HEK293 (cell line): ENCODE data around the gene CISH.

Experiments
- CTCF ChIA-PET: fragments of 350-600 bp; formaldehyde crosslinking; extraction: SDS; loops from one replicate; lab custom pipeline; 2021; ENCODE audit warnings: antibody characterized with exemption; lab: Yijun Ruan, JAX
- POLR2A ChIA-PET: fragments of 300-600 bp; formaldehyde crosslinking; extraction: SDS; loops from one replicate; lab custom pipeline; 2020; ENCODE audit warnings: antibody characterized with exemption, inconsistent platforms; lab: Yijun Ruan, JAX
- H3K27ac ChIP-seq: fragments of 200-500 bp; sonication (Bioruptor generic); 2 replicates; pipeline ENCODE4 v1.5.1; 2014; ENCODE audit warnings: low read depth, low read length, control low read depth, inconsistent platforms; ENCODE audit errors: extremely low read depth
- H3K36me3 ChIP-seq, 2 experiments: fragments of 200-500 bp in 1 of 2; sonication (Bioruptor generic) in 1 of 2; 1 replicate in 1 of 2; 2 replicates in 1 of 2; pipeline ENCODE4 v1.5.1; 2014 to 2017; ENCODE audit warnings: inconsistent platforms in 2 of 2, low read length in 2 of 2; ENCODE audit not compliant: control insufficient read depth in 2 of 2, insufficient read depth in 1 of 2
- H3K4me1 ChIP-seq: fragments of 200-500 bp; sonication (Bioruptor generic); 2 replicates; pipeline ENCODE4 v1.5.1; 2014; ENCODE audit warnings: mild to moderate bottlenecking, low read length, inconsistent platforms; ENCODE audit not compliant: control insufficient read depth, insufficient read depth
- H3K4me3 ChIP-seq: 2 replicates; pipeline ENCODE4 v1.5.1; 2011; ENCODE audit warnings: low read depth, mild to moderate bottlenecking, control low read depth, low read length, moderate library complexity
- H3K9me3 ChIP-seq: fragments of 200-500 bp; sonication (Bioruptor generic); 2 replicates; pipeline ENCODE4 v1.5.1; 2014; ENCODE audit warnings: low read depth, low read length, inconsistent platforms; ENCODE audit not compliant: control insufficient read depth, insufficient read depth
- OVOL3 ChIP-seq: fragments of 450-650 bp; formaldehyde crosslinking; IDR thresholded peaks from 2 replicates; pipeline ENCODE4 v1.5.1; 2016; ENCODE audit warnings: missing biosample characterization, missing genetic modification characterization
- PRDM1 ChIP-seq: fragments of 450-650 bp; formaldehyde crosslinking; IDR thresholded peaks from 2 replicates; pipeline ENCODE4; 2016; ENCODE audit warnings: missing biosample characterization, missing genetic modification characterization
- PRDM10 ChIP-seq: fragments of 450-650 bp; formaldehyde crosslinking; IDR thresholded peaks from 2 replicates; pipeline ENCODE4 v1.5.1; 2016; ENCODE audit warnings: missing biosample characterization, missing genetic modification characterization
- REPIN1 ChIP-seq: fragments of 450-650 bp; formaldehyde crosslinking; IDR thresholded peaks from 2 replicates; pipeline ENCODE4 v1.5.1; 2017; ENCODE audit warnings: missing biosample characterization, missing genetic modification characterization, low read depth
- SCRT1 ChIP-seq: fragments of 450-650 bp; formaldehyde crosslinking; IDR thresholded peaks from 2 replicates; pipeline ENCODE4 v1.5.1; 2016; ENCODE audit warnings: missing biosample characterization, missing genetic modification characterization, borderline replicate concordance
- WT1 ChIP-seq: fragments of 450-650 bp; formaldehyde crosslinking; IDR thresholded peaks from 2 replicates; pipeline ENCODE4 v1.5.1; 2016; ENCODE audit warnings: missing biosample characterization, missing genetic modification characterization
- ZFHX2 ChIP-seq: fragments of 450-650 bp; formaldehyde crosslinking; conservative IDR thresholded peaks from 2 replicates; pipeline ENCODE4 v1.5.1; 2016; ENCODE audit warnings: missing biosample characterization, missing genetic modification characterization
- ZNF148 ChIP-seq: fragments of 450-650 bp; formaldehyde crosslinking; IDR thresholded peaks from 2 replicates; pipeline ENCODE4 v1.5.0; 2017; ENCODE audit warnings: missing biosample characterization, missing genetic modification characterization, borderline replicate concordance
- ZNF155 ChIP-seq: fragments of 450-650 bp; formaldehyde crosslinking; IDR thresholded peaks from 2 replicates; pipeline ENCODE4 v1.5.1; 2016; ENCODE audit warnings: missing biosample characterization, missing genetic modification characterization
- ZNF169 ChIP-seq: fragments of 450-650 bp; formaldehyde crosslinking; IDR thresholded peaks from 2 replicates; pipeline ENCODE4 v1.5.1; 2016; ENCODE audit warnings: missing biosample characterization, missing genetic modification characterization
- ZNF202 ChIP-seq: fragments of 450-650 bp; formaldehyde crosslinking; IDR thresholded peaks from 2 replicates; pipeline ENCODE4 v1.5.1; 2016; ENCODE audit warnings: missing biosample characterization, missing genetic modification characterization, borderline replicate concordance
- ZNF23 ChIP-seq: fragments of 450-650 bp; formaldehyde crosslinking; IDR thresholded peaks from 2 replicates; pipeline ENCODE4 v1.5.1; 2016; ENCODE audit warnings: missing biosample characterization, missing genetic modification characterization, borderline replicate concordance
- ZNF280D ChIP-seq: fragments of 450-650 bp; formaldehyde crosslinking; IDR thresholded peaks from 2 replicates; pipeline ENCODE4 v1.5.1; 2016; ENCODE audit warnings: missing biosample characterization, missing genetic modification characterization
- ZNF391 ChIP-seq: fragments of 450-650 bp; formaldehyde crosslinking; IDR thresholded peaks from 2 replicates; pipeline ENCODE4 v1.5.1; 2016; ENCODE audit warnings: low read depth, missing biosample characterization, missing genetic modification characterization, borderline replicate concordance
- ZNF416 ChIP-seq: fragments of 450-650 bp; formaldehyde crosslinking; IDR thresholded peaks from 2 replicates; pipeline ENCODE4 v1.5.1; 2016; ENCODE audit warnings: missing biosample characterization, missing genetic modification characterization
- ZNF513 ChIP-seq: fragments of 450-650 bp; IDR thresholded peaks from 2 replicates; pipeline ENCODE4 v1.5.1; 2018; ENCODE audit warnings: missing biosample characterization, missing genetic modification characterization
- ZNF521 ChIP-seq: fragments of 450-650 bp; formaldehyde crosslinking; IDR thresholded peaks from 2 replicates; pipeline ENCODE4 v1.5.1; 2017; ENCODE audit warnings: missing biosample characterization, mild to moderate bottlenecking, missing genetic modification characterization
- ZNF560 ChIP-seq: fragments of 450-650 bp; formaldehyde crosslinking; IDR thresholded peaks from 2 replicates; pipeline ENCODE4 v1.5.1; 2017; ENCODE audit warnings: missing biosample characterization, missing genetic modification characterization, borderline replicate concordance
- ZNF561 ChIP-seq: fragments of 450-650 bp; IDR thresholded peaks from 2 replicates; pipeline ENCODE4 v1.5.1; 2018; ENCODE audit warnings: missing biosample characterization, missing genetic modification characterization, borderline replicate concordance
- ZNF660 ChIP-seq: fragments of 450-650 bp; IDR thresholded peaks from 2 replicates; pipeline ENCODE4 v1.5.1; 2018; ENCODE audit warnings: missing biosample characterization, mild to moderate bottlenecking, missing genetic modification characterization
- ZNF777 ChIP-seq: fragments of 450-650 bp; formaldehyde crosslinking; IDR thresholded peaks from 2 replicates; pipeline ENCODE4 v1.5.1; 2017; ENCODE audit warnings: missing biosample characterization, missing genetic modification characterization, borderline replicate concordance
- ZNF791 ChIP-seq: fragments of 450-650 bp; formaldehyde crosslinking; IDR thresholded peaks from 2 replicates; pipeline ENCODE4 v1.5.1; 2016; ENCODE audit warnings: missing biosample characterization, missing genetic modification characterization
- ZSCAN16 ChIP-seq: fragments of 450-650 bp; formaldehyde crosslinking; IDR thresholded peaks from 2 replicates; pipeline ENCODE4 v1.5.1; 2016; ENCODE audit warnings: missing biosample characterization, missing genetic modification characterization

The CISH gene

GRCh38 chr3:50608278-50608677 lies 3.3 kb downstream of the CISH start (continued):
- TF ChIP-seq PRDM10 (tag by site-specific recombination) (no peak), ZNF521 (tag by site-specific recombination) (no peak), PRDM1 (tag by site-specific recombination) (no peak), ZNF155 (tag by site-specific recombination) (no peak), ZNF23 (tag by site-specific recombination) (no peak)

GRCh38 chr3:50607271-50608091 lies 4.1 kb downstream of the CISH start:
- no peak overlapping the region for H3K27ac ChIP-seq
- H3K9me3 ChIP-seq: no peaks in the 10 kb centered on the region
- CTCF ChIA-PET: interaction anchor here (0.6 kb wide), 1 partner anchor 418 kb away, joined by 4 read pairs; no protein-coding TSS in a partner anchor
- no peak for TF ChIP-seq ZFHX2 (tag by site-specific recombination)
- TF ChIP-seq ZNF416 (tag by site-specific recombination): no peak
- no peak for TF ChIP-seq ZNF660 (tag by site-specific recombination)
- no peak for TF ChIP-seq ZNF148 (tag by site-specific recombination)
- TF ChIP-seq SCRT1 (tag by site-specific recombination): no peak
- TF ChIP-seq ZSCAN16: no peak
- no peak for TF ChIP-seq REPIN1 (tag by site-specific recombination)
- no peak for TF ChIP-seq WT1 (tag by site-specific recombination)
- no peak for TF ChIP-seq OVOL3 (tag by site-specific recombination)
- no peak for TF ChIP-seq ZNF560 (tag by site-specific recombination)
- no peak for TF ChIP-seq ZNF391 (tag by site-specific recombination)
- no peak for TF ChIP-seq ZNF561 (tag by site-specific recombination)
- no peak for TF ChIP-seq ZNF202
- no peak for TF ChIP-seq ZNF791
- TF ChIP-seq ZNF280D: no peak
- TF ChIP-seq ZNF169: no peak
- TF ChIP-seq ZNF777 (tag by site-specific recombination): no peak
- no peak for TF ChIP-seq ZNF513 (tag by site-specific recombination)
- H3K36me3 ChIP-seq: peaks cover 0 to 3% of the 10 kb centered on the region in 2 experiments; a peak in 1 of 3 replicates
- 0 out of 2 replicates have a peak, but pooled peaks cover 2% of the 10 kb centered on the region for H3K4me1 ChIP-seq
- POLR2A ChIA-PET: no interaction called here
- no peak overlapping the region for H3K4me3 ChIP-seq
